GM10847 (cell line): Measurements from ENCODE around the gene EHD3.

ENCODE experiments used
- POLR2A ChIP-seq: IDR thresholded peaks from 2 replicates; pipeline ENCODE4 v1.6.1; 2011; ENCODE audit not compliant: insufficient read length; ENCODE audit errors: extremely low read depth

The EHD3 gene

GRCh38 chr2:31239593-31240177 lies 5.7 kb downstream of the EHD3 start:
- TF ChIP-seq POLR2A = no peak

GRCh38 chr2:31240381-31241365 lies 6.7 kb downstream of the EHD3 start:
- no peak for TF ChIP-seq POLR2A

DNA sequence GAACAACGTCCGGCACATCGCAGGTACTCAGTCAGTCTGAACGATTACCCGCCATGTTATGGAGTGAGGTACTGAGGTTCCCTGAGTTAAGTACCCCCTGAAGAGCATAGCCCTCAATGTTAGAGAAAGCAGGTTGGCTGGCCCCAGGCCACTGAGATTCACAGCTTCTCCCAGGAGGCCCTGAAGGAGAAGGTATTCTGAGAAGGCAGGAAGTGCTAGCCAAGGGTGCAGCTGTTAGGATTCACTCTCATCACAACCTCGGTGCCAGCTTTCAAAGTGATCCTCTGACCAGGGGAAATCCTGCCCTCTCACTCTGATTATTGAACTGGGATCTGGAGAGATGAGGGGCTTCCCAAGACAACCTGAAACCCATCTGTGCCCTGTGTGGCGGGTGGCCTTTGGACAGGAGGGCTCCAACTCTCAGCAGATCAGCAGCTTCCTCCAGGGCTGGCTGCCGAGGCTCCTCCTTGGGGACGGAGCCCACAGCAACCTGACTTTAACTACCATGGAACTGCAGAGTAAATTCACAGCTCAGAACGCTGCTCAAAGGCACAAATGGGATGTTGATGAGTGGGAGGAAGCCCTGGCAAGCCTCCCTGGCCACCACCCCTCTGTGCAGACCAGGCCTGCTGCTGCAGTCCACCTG lies 7.8 kb downstream of the EHD3 start:
- TF ChIP-seq POLR2A = no peak

DNA sequence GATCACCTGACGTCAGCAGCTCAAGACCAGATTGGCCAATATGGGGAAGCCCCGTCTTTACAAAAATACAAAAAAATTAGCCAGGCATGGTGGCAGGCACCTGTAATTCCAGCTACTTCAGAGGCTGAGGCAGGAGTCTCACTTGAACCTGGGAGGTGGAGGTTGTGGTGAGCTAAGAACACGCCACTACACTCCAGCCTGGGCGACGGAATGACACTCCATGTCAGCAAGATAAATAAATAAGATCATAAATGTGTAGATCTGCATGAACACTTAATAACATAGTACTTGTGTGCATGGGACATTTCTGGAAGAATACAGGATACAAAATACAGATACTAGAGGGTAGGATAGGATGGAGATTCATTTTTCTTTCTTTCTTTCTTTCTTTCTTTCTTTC lies 9.1 kb downstream of the EHD3 start:
- TF ChIP-seq POLR2A = no peak

DNA sequence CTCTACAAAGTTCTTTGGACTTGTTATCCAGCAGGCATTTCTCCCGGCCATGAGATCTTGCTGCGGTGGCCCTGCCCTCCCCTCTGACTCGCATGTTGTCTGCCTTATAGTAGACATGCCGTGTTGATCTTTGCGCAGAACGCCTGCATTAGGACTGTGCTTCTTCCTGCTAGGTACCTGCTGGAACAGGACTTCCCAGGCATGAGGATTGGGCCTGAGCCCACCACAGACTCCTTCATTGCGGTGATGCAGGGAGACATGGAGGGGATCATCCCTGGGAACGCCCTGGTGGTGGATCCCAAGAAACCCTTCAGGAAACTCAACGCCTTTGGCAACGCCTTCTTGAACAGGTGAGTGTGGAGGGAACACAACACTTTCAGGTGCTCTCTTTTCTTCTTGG lies 10.1 kb downstream of the EHD3 start:
- no peak for TF ChIP-seq POLR2A

GRCh38 chr2:31246184-31246852 lies 12.4 kb downstream of the EHD3 start:
- no peak for TF ChIP-seq POLR2A

- TF ChIP-seq POLR2A = no peak
Observed at GRCh38 chr2:31247711-31248110, 13.8 kb downstream of the EHD3 start.

GRCh38 chr2:31248139-31248538 lies 14.2 kb downstream of the EHD3 start:
- TF ChIP-seq POLR2A = no peak

DNA sequence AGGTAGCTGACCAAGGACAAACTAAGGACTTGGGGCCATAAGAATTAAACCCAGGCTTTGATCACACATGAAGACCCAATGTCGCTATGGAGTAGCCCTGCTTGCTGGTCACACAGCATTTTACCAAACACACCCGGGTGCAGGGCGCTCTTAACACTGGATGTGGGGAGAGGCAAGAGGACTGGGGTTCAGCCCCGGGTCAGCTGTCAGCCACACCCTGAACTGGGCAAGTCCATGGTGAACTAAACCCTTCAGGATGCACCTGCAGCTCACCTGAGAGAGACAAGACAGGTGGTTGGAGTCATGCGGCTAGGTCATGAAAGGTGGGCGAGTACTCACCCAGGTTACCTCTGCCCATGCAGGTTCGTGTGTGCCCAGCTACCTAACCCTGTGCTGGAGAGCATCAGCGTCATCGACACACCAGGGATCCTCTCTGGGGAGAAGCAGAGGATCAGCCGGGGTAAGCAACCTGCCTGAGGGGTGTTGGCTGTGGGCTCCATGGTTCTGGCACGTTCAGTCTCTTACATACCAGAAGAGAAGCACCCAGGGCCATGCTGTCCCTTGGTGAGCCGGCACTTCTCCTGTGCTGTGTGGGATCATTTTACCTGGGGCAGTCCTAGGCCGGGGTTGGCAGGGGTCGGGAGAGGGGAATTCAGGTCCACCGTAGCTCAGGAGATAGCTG lies 15.2 kb downstream of the EHD3 start:
- no peak for TF ChIP-seq POLR2A

DNA sequence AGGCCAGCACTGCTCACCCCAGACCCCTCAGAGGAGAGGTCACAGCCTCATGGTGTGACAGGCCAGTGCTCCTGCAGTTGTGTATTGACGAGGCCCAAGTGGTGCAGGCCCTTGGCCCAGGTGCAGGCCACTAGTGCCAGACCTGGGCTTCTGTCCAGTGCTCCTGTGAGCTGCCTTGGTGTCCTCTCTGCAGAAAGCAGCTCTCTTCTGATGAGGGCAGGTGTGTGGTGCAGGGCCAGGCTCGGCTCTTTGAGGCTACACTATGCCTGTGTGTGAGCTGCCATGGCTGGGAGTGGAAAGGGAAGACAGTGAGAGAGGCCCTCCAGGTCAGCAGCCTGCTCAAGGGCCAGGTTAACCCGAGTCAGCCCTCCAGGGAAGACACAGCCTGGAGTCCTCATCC lies 17.1 kb downstream of the EHD3 start:
- TF ChIP-seq POLR2A = no peak

DNA sequence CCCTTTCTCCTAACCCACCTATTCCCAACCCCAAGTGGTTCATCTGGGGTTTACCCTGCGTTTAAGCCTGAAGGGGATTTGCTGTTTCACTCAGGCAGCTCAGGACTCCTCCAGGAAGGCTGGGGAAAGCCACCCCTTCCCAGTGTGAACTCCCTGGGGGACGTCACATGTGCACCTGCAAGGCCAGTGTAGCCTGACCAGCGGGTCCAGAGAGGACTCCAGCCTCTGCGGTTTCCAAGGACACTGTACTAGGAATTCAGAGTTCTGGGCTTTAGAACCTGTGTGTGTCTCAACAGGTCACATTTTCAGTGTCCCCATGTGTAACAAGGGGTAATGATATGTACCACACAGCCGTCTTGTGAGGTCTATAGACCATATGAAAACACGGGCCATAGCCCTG lies 17.9 kb downstream of the EHD3 start:
- TF ChIP-seq POLR2A = no peak

DNA sequence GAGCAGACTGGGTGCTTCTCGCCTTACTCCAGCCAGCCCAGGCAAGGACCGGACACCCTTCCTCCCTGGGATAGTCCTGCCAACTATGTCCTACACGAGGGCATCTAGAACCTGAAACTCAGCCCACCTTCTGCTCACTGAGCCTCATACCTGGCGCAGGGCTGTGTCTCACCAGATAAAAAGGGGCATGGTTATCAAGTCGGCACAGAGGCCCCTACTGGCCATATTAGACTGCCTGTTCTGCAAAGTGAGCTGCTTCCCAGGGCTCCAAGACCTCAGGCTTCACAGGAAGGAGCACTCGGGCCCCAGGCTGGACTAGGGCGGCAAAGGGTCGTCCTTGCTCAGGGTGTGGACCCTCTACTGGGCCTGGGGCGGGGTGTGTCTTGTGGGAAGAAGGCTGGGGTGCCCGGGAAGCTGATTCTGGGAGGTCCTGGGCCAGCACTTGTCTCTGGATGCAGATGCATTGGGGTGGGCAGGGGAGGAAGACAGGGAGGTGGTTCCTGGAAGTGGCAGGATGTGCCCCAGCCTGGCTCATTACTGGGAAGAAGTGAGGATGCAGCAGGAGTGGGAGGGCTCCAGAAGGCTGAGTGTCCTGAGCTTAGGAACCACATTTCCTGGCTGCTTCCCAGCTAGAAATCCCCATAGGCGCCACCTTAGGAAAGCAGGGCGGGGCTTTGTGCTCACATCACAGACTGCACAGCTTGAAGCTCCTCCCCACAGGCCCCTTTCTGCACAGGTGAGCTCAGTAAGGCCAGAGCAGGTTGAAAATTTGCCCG lies 19.6 kb downstream of the EHD3 start:
- no peak for TF ChIP-seq POLR2A

DNA sequence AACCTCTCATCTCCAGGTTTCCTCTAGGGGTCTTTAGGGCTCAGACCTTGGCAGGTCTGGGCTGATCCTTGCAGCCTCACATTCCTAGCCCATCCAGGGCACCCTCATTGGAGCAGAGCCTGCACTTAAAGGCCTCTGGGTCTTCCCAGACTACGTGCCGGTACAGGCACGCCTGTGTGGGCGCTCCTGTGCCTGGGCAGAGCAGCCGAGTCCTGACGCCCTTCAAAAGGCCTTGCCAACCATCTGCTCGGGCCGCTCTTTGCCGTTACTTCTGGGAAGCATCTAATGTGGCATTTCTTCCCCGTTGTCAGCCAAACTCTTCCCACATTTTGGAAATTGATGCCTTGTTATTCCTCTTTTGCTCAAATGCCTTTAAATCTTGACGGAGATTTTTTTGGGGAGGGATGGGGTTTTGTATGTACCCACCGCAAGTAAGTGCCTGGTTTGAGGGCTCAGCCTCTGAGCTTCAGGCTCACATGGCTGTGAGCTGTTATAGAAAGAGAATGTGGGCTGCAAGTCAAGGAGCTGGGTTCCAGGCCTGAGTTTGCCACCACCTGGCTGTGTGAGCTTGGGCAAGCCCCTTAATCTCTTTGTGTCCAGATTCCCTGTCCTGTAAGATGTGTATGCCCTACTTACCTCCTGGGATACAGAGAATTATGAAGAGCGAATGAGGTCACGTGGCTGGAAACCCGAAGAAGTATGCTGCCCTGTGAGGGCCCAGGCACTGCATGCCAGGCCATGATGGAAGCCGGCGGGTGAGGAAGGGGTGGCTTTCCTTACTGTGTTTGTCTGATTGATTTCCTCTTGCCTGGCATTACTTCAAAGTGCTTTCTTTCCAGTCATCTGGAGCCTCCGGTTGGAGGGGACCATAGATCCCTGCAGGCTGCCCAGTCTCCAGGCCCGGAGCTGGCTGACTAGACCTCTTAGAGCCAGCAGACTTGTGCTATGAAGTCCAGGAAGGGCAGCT lies 20.6 kb downstream of the EHD3 start:
- TF ChIP-seq POLR2A = no peak
